ENCODE measurements around the gene CLMN. TPM values are rescaled to one million over a fixed set of nuclear protein-coding genes. Genes with fewer than 3 reads are reported as not detected.

CLMN gene
- polyA plus RNA-seq, 1 donor from 2014 or later = 0.57 TPM

GRCh38 chr14:95300002-95300696, 19.6 kb downstream of the CLMN start:
- no peak overlapping the region for H3K4me2 ChIP-seq (ENCODE audit: low read length)

GRCh38 chr14:95299271-95299670, 20.4 kb downstream of the CLMN start:
- Histone ChIP-seq H2AFZ (ENCODE audit: low read depth, low read length) (no peak overlapping the region), H3K27ac (ENCODE audit: low read length) (no peak overlapping the region), H3K4me3 (ENCODE audit: low read length) (no peak overlapping the region), H3K9ac (ENCODE audit: low read length) (no peak overlapping the region), H3K36me3 (ENCODE audit: insufficient read depth, low read length) (no peaks in the 10 kb centered on the region), H3K9me3 (ENCODE audit: low read length) (no peaks in the 10 kb centered on the region), H3K4me2 (ENCODE audit: low read length) (no peak overlapping the region), H3K9me2 (ENCODE audit: insufficient read depth, low read length) (no peaks in the 10 kb centered on the region), H3K27me3 (ENCODE audit: insufficient read depth, low read depth, low read length) (no peaks in the 10 kb centered on the region), H3K79me2 (replicated peaks; ENCODE audit: insufficient read depth, low read length) (no peaks in the 10 kb centered on the region), H4K20me1 (ENCODE audit: insufficient read depth) (no peaks in the 10 kb centered on the region), H3F3A (ENCODE audit: insufficient read depth, low read length, poor library complexity, severe bottlenecking) (no peaks in the 10 kb centered on the region)
- TF ChIP-seq MXI1 (conservative IDR thresholded peaks at IDR 0.05; ENCODE audit: poor library complexity, severe bottlenecking) (no peak), TAF1 (IDR thresholded peaks at IDR 0.05; ENCODE audit: low read depth) (no peak), EZH2 (IDR thresholded peaks at IDR 0.05; ENCODE audit: borderline replicate concordance, insufficient read depth, low read length, poor library complexity, severe bottlenecking) (no peak), CTCF (IDR thresholded peaks at IDR 0.05; ENCODE audit: poor library complexity, severe bottlenecking) (no peak), SMC3 (conservative IDR thresholded peaks at IDR 0.05; ENCODE audit: poor library complexity) (no peak), EP300 (conservative IDR thresholded peaks at IDR 0.05; ENCODE audit: poor library complexity, severe bottlenecking) (no peak), POLR2AphosphoS5 (IDR thresholded peaks at IDR 0.05) (no peak), RAD21 (conservative IDR thresholded peaks at IDR 0.05) (no peak)

More at GRCh38 chr14:95300002-95300696, 19.6 kb downstream of the CLMN start:
- H3K4me3 ChIP-seq (ENCODE audit: low read length) = no peak overlapping the region
- no peaks in the 10 kb centered on the region for H3K27me3 ChIP-seq (ENCODE audit: insufficient read depth, low read depth, low read length)
- no peaks in the 10 kb centered on the region for H3F3A ChIP-seq (ENCODE audit: insufficient read depth, low read length, poor library complexity, severe bottlenecking)
- TF ChIP-seq EZH2 (IDR thresholded peaks at IDR 0.05; ENCODE audit: borderline replicate concordance, insufficient read depth, low read length, poor library complexity, severe bottlenecking) (no peak), RAD21 (conservative IDR thresholded peaks at IDR 0.05) (no peak), EP300 (conservative IDR thresholded peaks at IDR 0.05; ENCODE audit: poor library complexity, severe bottlenecking) (no peak), SMC3 (conservative IDR thresholded peaks at IDR 0.05; ENCODE audit: poor library complexity) (no peak), TAF1 (IDR thresholded peaks at IDR 0.05; ENCODE audit: low read depth) (no peak), MXI1 (conservative IDR thresholded peaks at IDR 0.05; ENCODE audit: poor library complexity, severe bottlenecking) (no peak), CTCF (IDR thresholded peaks at IDR 0.05; ENCODE audit: poor library complexity, severe bottlenecking) (no peak), POLR2AphosphoS5 (IDR thresholded peaks at IDR 0.05) (no peak), REST (IDR thresholded peaks at IDR 0.05; ENCODE audit: borderline replicate concordance) (no peak)
- H3K27ac ChIP-seq (ENCODE audit: low read length) = no peak overlapping the region
- no peaks in the 10 kb centered on the region for H3K36me3 ChIP-seq (ENCODE audit: insufficient read depth, low read length)
- no peak overlapping the region for H3K9ac ChIP-seq (ENCODE audit: low read length)
- no peak overlapping the region for H2AFZ ChIP-seq (ENCODE audit: low read depth, low read length)
- no peaks in the 10 kb centered on the region for H4K20me1 ChIP-seq (ENCODE audit: insufficient read depth)
- H3K9me3 ChIP-seq (ENCODE audit: low read length) = no peaks in the 10 kb centered on the region
- H3K9me2 ChIP-seq (ENCODE audit: insufficient read depth, low read length) = no peaks in the 10 kb centered on the region
- no peaks in the 10 kb centered on the region for H3K79me2 ChIP-seq (replicated peaks; ENCODE audit: insufficient read depth, low read length)

All from neural cell (in vitro differentiated cells).